Heart left ventricle (tissue), 16 donors: ENCODE data around the gene LRMDA. TPM values are rescaled to one million over a fixed set of nuclear protein-coding genes. Genes with fewer than 3 reads are reported as not detected.

Source experiments
- ATAC-seq, 4 donors: fragments of 200-7000 bp; cut with Tn5 transposase; one replicate each; pipeline ENCODE4 v1.9.1; 2020 to 2022; ENCODE audit warnings: moderate library complexity in 4 of 4, mild to moderate bottlenecking in 3 of 4, moderate number of reproducible peaks in 1 of 4
- DNase-seq, 5 donors: peaks; one replicate each; pipeline ENCODE4 v3.0.0-alpha.2; 2020
- H3K27ac ChIP-seq, 12 donors: fragments of 200-600 bp; sonication (generic) in 4 of 12; one replicate each; pipeline versions ENCODE4 v1.5.0 to v1.8.0; 2016 to 2022; ENCODE audit warnings: mild to moderate bottlenecking in 2 of 12
- H3K27me3 ChIP-seq, 9 donors: fragments of 200-600 bp; sonication (generic) in 2 of 9; one replicate each; pipeline versions ENCODE4 v1.5.1 to v1.8.0; 2016 to 2022; ENCODE audit warnings: mild to moderate bottlenecking in 3 of 9
- H3K36me3 ChIP-seq, 9 donors: fragments of 200-600 bp; sonication (generic) in 2 of 9; one replicate each; pipeline versions ENCODE4 v1.5.0 to v1.8.0; 2018 to 2022; ENCODE audit warnings: mild to moderate bottlenecking in 2 of 9
- H3K4me1 ChIP-seq, 12 donors: fragments of 200-600 bp; sonication (generic) in 4 of 12; one replicate each; pipeline versions ENCODE4 v1.5.0 to v1.8.0; 2016 to 2022; ENCODE audit warnings: mild to moderate bottlenecking in 3 of 12
- H3K4me3 ChIP-seq, 12 donors: fragments of 200-600 bp; sonication (generic) in 4 of 12; one replicate each; pipeline versions ENCODE4 v1.5.0 to v1.8.0; 2017 to 2022; ENCODE audit warnings: mild to moderate bottlenecking in 9 of 12, moderate library complexity in 4 of 12
- H3K9me3 ChIP-seq, 12 donors: fragments of 200-600 bp; sonication (generic) in 4 of 12; one replicate each; pipeline versions ENCODE4 v1.5.0 to v1.8.0; 2016 to 2022; ENCODE audit warnings: mild to moderate bottlenecking in 1 of 12
- CTCF ChIP-seq, 12 donors: fragments of 200-600 bp; sonication (generic) in 4 of 12; IDR thresholded peaks; one replicate each; pipeline versions ENCODE4 v1.5.0 to v1.8.0; 2018 to 2022; ENCODE audit warnings: antibody characterized with exemption in 12 of 12, mild to moderate bottlenecking in 5 of 12
- POLR2A ChIP-seq, 2 donors: fragments of 450-650 bp; IDR thresholded peaks; one replicate each; pipeline ENCODE4 v1.6.1; 2017; ENCODE audit warnings: antibody characterized with exemption in 2 of 2, mild to moderate bottlenecking in 2 of 2, moderate library complexity in 2 of 2
- WGBS, 4 donors: extraction: QIAGEN DNeasy Blood & Tissue Kit in 2 of 4; methylation state at CpG; one replicate each; pipeline versions ENCODE4 v1.1.5 to v1.1.7; 2013 to 2018; 5-methylcytosine and 5-hydroxymethylcytosine counted together
- intact Hi-C, 10 donors: fragments of 100-400 bp; cut with DNase I; formaldehyde crosslinking; loops; one replicate each; pipeline versions ENCODE4 v1.11.1 to v1.14.2; 2022
- polyA plus RNA-seq, 2 donors: library from polyadenylated mRNA; stranded (reverse); fragments of 200-250 nt; gene quantifications; one replicate each; pipeline ENCODE4 v1.2.3, GENCODE V29; 2013
- total RNA-seq, 9 donors: library from RNA; depleted of rRNA in 2 of 9; stranded (reverse); fragments of >200 nt in 2 of 9; fragmentation: NEBNext Ultra II Directional in 3 of 9; extraction: Animal tissue kit (Norgen Biotek cat#: 25700) in 3 of 9; gene quantifications; one replicate each; pipeline versions ENCODE4 v1.1.0 to v1.2.4, GENCODE V29; 2016 to 2023
- donor health status: ischemic (EF 13 %, LVEDD 7.1; RV severe dilation, severe dysfunction).
- donor health status: healthy with polysubstance abuse.
- donor health status: DM: no; HTN: yes; CAD: no.
- donor health status: DM: no; HTN: no; CAD: no.
- donor health status: ischemic (EF 25% LVEDD 6.9; RV normal size, moderate dysfunction).
- donor health status: ischemic (EF 25% LVEDD 5.7; RV mildly dilated, moderate dysfunction).
- donor health status: healthy.
- donor health status: DM: yes; HTN: yes; CAD: no.
- donor health status: ischemic (EF 35%, LVEDD 5.7; RV mildly dilated, moderate dysfunction).
- donor health status: nonischemic (EF 11% LVEDD 7.7; RV severe dilation, severe dysfunction).
- donor health status: DM: yes; HTN: yes; CAD: no.
- donor health status: PGD.
- donor health status: ischemic (EF 29% LVEDD 5.4; RV normal size, mild dysfunction).
- donor health status: nonischemic (EF 23%, LVEDD 6.1; RV moderate dilation, normal function).

Gene LRMDA
- total and polyA plus RNA-seq, 11 donors, result 2.4 to 34.4 (median 14.9) TPM

- Histone ChIP-seq H3K4me1 (peaks cover 0 to 6% (median 0%) of the 10 kb centered on the region in 12 donors), H3K36me3 (no peaks in the 10 kb centered on the region), H3K9me3 (no peaks in the 10 kb centered on the region), H3K27ac (no peak overlapping the region), H3K4me3 (no peak overlapping the region), H3K27me3 (no peaks in the 10 kb centered on the region)
- TF ChIP-seq CTCF (IDR thresholded peaks at IDR 0.05) (no peak), POLR2A (IDR thresholded peaks at IDR 0.05) (no peak)
- DNase-seq (no peak), ATAC-seq (no peak)
- WGBS, 4 donors, result 77 to 89% (median 86%) methylated on average over 5 of the region's 5 CpGs
- intact Hi-C loops, result loop anchor here in 7 of 10 donors (10.0 kb wide), 6 partner anchors 106 to 1146 kb away; partner anchors contain the start of gene ZNF503 (in 2 of the 7)
These were observed 1108.9 kb downstream of the LRMDA start for GRCh38 chr10:76540331-76540730.

DNA sequence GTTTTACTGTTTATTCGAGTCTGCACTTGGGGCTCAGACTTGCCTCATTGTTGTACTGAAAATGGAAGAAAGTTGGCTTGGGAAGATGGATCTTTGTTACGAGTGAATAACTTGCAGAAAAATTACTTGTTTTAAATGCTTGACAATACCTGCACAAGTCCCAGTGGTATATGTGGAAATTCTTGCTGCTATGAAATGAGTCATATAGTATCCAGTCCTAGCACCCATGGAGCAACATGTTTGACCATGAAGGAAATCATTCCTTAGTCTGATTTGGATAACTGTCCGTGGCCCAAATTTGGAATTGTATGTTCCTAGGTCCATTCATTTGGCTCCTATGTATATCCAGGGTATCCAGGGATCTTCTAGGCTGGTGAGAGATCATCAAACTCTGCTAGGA, 1109.4 kb downstream of the LRMDA start:
- Histone ChIP-seq H3K27ac (no peak overlapping the region), H3K4me1 (peaks cover 0 to 6% (median 0%) of the 10 kb centered on the region in 12 donors), H3K36me3 (no peaks in the 10 kb centered on the region), H3K27me3 (no peaks in the 10 kb centered on the region), H3K4me3 (no peak overlapping the region), H3K9me3 (no peaks in the 10 kb centered on the region)
- no peak for TF ChIP-seq POLR2A (IDR thresholded peaks at IDR 0.05)
- no peak for TF ChIP-seq CTCF (IDR thresholded peaks at IDR 0.05)
- intact Hi-C loops, result loop anchor here in 7 of 10 donors (10.0 kb wide), 6 partner anchors 106 to 1146 kb away; partner anchors contain the start of gene ZNF503 (in 2 of the 7)
- 94 to 96% (median 95%) methylated on average over 3 of the region's 3 CpGs for WGBS, 4 donors
- DNase-seq (no peak), ATAC-seq (no peak)

DNA sequence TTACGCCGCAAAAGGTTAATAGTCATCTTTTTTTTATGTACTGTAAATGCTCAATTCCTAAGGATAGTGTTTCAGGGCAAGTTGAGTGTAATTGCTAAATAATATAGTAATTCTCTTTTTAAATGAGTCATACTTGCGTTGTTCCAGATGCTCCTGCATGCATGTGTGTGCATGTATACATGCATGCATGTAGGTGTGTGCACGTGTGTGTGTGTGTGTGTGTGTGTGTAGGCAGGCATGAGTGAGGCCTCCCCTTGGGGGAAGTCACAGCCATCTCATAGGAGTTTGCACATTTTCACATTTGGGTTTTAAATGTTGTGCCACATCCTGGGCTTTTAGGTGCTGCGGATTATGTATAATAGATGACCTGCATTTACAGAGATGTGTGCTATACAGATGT, 1110.4 kb downstream of the LRMDA start:
- 87 to 97% (median 96%) methylated on average over 5 of the region's 5 CpGs for WGBS, 4 donors
- no peak for TF ChIP-seq POLR2A (IDR thresholded peaks at IDR 0.05)
- no peak for TF ChIP-seq CTCF (IDR thresholded peaks at IDR 0.05)
- H3K27me3 ChIP-seq, result no peaks in the 10 kb centered on the region
- H3K4me3 ChIP-seq, result no peak overlapping the region
- DNase-seq (no peak), ATAC-seq (no peak)
- H3K36me3 ChIP-seq, result no peaks in the 10 kb centered on the region
- no peaks in the 10 kb centered on the region for H3K9me3 ChIP-seq
- H3K4me1 ChIP-seq, result peaks cover 0 to 10% (median 0%) of the 10 kb centered on the region in 12 donors
- intact Hi-C loops, result loop anchor here in 7 of 10 donors (10.0 kb wide), 6 partner anchors 107 to 1147 kb away; partner anchors contain the start of gene ZNF503 (in 2 of the 7)
- no peak overlapping the region for H3K27ac ChIP-seq

DNA sequence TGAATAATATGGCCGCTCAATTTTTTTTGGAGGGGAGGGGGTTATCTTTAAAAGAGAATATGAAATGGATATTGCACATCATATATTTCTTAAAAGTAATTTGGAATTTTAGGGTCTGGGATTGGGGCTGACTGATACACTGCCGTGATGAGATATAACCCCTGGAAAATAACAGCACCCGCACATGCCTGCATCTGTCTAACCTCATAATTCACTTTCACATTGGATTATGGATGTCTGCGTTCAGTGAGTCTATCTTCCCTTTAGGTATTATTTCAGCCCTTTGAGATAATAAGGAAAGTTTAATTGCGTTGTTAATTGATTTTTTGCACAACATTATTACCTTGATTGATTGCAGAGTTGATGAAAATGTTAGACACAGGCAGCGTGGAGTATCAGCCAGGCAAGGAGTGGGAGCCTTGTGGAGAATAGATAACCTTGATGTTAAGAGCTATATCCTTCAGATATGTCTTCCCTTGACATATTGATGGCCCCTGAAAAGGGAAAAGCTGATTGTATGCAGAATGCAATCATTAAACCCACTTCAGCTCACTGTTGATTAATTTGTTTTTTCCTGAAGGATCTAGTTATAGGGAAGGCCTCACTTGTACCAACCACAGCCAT, 1111.0 kb downstream of the LRMDA start:
- intact Hi-C loops, result loop anchor here in 7 of 10 donors (10.0 kb wide), 6 partner anchors 108 to 1148 kb away; partner anchors contain the start of gene ZNF503 (in 2 of the 7)
- TF ChIP-seq POLR2A (IDR thresholded peaks at IDR 0.05), result no peak
- no peak for TF ChIP-seq CTCF (IDR thresholded peaks at IDR 0.05)
- no peaks in the 10 kb centered on the region for H3K9me3 ChIP-seq
- no peaks in the 10 kb centered on the region for H3K36me3 ChIP-seq
- no peak overlapping the region for H3K27ac ChIP-seq
- no peaks in the 10 kb centered on the region for H3K27me3 ChIP-seq
- ATAC-seq, result no peak
- no peak for DNase-seq
- no peak overlapping the region for H3K4me3 ChIP-seq
- H3K4me1 ChIP-seq, result peaks cover 0 to 15% (median 1%) of the 10 kb centered on the region in 12 donors
- WGBS, 4 donors, result 94 to 97% (median 96%) methylated on average over 6 of the region's 6 CpGs
